GM12874 (cell line): ENCODE data around the gene PLA2G2F.

ENCODE experiments used
- CTCF ChIP-seq: IDR thresholded peaks from 2 replicates; pipeline ENCODE4 v1.5.1; 2011; ENCODE audit warnings: low read depth, mild to moderate bottlenecking, control low read depth, low read length, moderate library complexity; ENCODE audit not compliant: insufficient read depth

Gene PLA2G2F

GRCh38 chr1:20095564-20096434, 43.3 kb upstream of the PLA2G2F start:
- TF ChIP-seq CTCF, result no peak

- TF ChIP-seq CTCF, result no peak
Observed at GRCh38 chr1:20096840-20097447, 42.2 kb upstream of the PLA2G2F start.

GRCh38 chr1:20099533-20099932, 39.6 kb upstream of the PLA2G2F start:
- no peak for TF ChIP-seq CTCF

- peak; percentile 90 for TF ChIP-seq CTCF
Observed at GRCh38 chr1:20100632-20101355, 38.3 kb upstream of the PLA2G2F start.

GRCh38 chr1:20102875-20103274, 36.2 kb upstream of the PLA2G2F start:
- TF ChIP-seq CTCF, result no peak

GRCh38 chr1:20105856-20106255, 33.3 kb upstream of the PLA2G2F start:
- no peak for TF ChIP-seq CTCF

- no peak for TF ChIP-seq CTCF
Observed at GRCh38 chr1:20107351-20107750, 31.8 kb upstream of the PLA2G2F start.
